ENCODE measurements around the gene ALS2. TPM values are rescaled to one million over a fixed set of nuclear protein-coding genes. Genes with fewer than 3 reads are reported as not detected.
"Not testable (repeated sequence)": the region's sequence is repeated elsewhere in the genome, so short reads cannot be mapped to it uniquely, and the experiment has no call there.

The ALS2 gene
- polyA plus RNA-seq (ENCODE audit: insufficient read length in 12 of 12) = 10 to 100 TPM in 11 of 12 donors, not detected in 1; 14.2 to 23.1 (median 17.9) TPM
- long read RNA-seq, donor 1, partial matches to known transcripts = 0 of 1 reads
- long read RNA-seq, donor 1, other reads (novel, unspliced or antisense) = 0 of 1 reads
- long read RNA-seq, donor 2, partial matches to known transcripts = 0 of 2 reads
- long read RNA-seq, donor 2, other reads (novel, unspliced or antisense) = 0 of 2 reads
- long read RNA-seq, donor 3 = 0 reads
- long read RNA-seq, donor 4, partial matches to known transcripts = 0 of 1 reads
- long read RNA-seq, donor 4, other reads (novel, unspliced or antisense) = 0 of 1 reads
- long read RNA-seq, donor 5, partial matches to known transcripts = 5 of 7 reads
- long read RNA-seq, donor 5, other reads (novel, unspliced or antisense) = 0 of 7 reads
- long read RNA-seq, donor 6 = 0 reads
- long read RNA-seq, donor 7, partial matches to known transcripts = 0 of 2 reads
- long read RNA-seq, donor 7, other reads (novel, unspliced or antisense) = 0 of 2 reads
- long read RNA-seq, donor 8, partial matches to known transcripts = 0 of 2 reads
- long read RNA-seq, donor 8, other reads (novel, unspliced or antisense) = 0 of 2 reads
- long read RNA-seq, donor 9, full-length matches to known transcripts = 3 of 3 reads
- long read RNA-seq, donor 9, partial matches to known transcripts = 0 of 3 reads
- long read RNA-seq, donor 9, other reads (novel, unspliced or antisense) = 0 of 3 reads
- long read RNA-seq, donor 10, partial matches to known transcripts = 0 of 2 reads
- long read RNA-seq, donor 10, other reads (novel, unspliced or antisense) = 0 of 2 reads
- long read RNA-seq, donor 11, partial matches to known transcripts = 0 of 2 reads
- long read RNA-seq, donor 11, other reads (novel, unspliced or antisense) = 0 of 2 reads

DNA sequence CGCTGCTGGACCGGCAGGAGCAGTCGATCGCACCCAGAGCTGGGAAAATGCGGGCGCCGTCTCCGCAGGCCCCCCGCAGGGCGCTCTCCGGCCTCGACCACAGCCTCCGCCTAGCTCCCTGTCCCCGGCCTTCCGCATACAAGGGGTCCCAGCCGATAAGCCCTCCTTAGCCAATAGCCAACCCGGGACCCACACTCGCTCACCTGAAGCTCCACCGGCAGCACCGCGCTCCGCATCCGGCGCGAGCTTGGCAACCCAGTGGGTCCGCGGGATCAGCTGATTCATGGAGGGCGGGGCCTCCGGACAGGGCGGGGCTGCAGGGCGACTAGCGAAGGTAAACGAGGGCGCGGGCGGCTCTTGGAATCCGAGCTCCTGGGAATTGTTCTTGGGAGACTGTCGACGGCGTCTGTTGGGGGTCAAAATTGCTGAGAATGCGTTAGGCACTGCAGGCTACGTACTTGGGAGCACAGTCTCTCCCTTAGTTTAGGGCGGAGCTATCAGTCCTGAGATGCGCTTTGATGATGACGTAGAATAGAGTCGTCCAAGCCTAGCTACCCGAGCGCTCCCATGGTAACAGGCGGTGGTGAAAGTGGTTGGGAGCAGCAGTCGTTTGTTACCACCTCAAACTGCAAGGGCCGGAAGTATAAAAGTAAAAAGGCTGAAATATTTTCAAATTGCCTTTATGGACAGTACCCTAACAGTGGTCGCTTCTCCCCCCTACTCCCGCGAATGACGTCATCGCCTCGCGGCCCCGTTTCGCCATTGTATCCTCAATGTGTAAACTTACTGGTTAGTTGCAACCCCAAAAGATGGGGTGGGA lies at the start of gene ALS2:
Gene ALS2 (minus strand): TSS at position 260 of the 820 bp plus-strand sequence. CDS start 12,048 bp downstream, outside the sequence.
- peak; percentile 96 for DNase-seq

DNA sequence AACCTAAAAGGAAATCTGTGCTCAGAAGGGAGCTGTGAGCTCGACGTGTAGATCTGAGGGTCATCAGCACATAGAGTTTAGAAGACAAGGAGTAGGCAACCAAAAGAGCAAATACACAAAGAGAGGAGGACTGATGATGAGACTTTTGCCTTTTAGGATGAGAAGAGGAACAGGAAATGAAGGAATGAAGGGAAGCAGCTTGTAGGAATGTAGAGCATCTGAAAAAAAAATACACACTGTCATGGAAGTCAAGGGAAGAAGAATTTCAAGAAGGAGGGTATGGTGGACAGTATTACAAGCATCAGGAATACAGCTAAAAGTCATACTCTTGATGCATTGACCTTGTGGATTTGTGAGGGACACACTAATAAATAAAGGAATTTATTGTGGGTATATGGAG lies 47.5 kb upstream of the ALS2 start:
- no peak for DNase-seq

DNA sequence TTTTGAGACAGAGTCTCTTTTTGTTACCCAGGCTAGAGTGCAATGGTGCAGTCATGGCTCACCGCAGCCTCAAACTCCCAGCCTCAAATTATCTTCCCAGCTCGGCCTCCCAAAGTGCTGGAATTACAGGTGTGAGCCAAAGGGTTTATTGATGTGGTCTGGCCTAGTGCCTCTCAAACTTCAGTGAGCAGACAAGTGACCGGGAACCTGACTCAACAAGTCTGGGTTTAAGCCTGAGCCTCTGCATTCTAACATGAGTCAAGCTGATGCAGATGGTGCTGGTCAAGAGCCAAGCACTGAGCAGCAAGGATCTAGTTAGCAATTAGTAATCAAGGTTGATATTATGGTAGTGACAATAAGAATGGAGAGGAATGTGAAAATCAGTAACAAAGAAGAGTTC lies 46.9 kb upstream of the ALS2 start:
- no peak for DNase-seq

DNA sequence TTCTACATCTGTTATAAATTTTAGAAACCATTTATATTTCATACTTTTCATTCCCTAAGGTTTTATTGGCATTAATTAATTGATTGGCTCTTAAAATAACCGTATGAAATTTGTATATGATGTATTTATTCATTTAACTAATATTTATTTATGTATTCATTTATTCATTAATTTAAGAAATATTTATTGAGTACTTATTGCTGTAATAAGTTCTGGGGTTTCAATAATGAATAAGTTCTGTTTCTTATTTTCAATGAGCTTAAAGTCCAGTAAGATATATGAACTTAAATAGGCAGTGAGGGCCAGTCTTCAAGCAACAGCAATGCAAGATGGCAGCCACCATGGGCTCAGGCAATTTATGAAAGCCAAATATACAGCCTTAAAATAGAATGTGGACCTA lies 43.5 kb upstream of the ALS2 start:
- no peak for DNase-seq

DNA sequence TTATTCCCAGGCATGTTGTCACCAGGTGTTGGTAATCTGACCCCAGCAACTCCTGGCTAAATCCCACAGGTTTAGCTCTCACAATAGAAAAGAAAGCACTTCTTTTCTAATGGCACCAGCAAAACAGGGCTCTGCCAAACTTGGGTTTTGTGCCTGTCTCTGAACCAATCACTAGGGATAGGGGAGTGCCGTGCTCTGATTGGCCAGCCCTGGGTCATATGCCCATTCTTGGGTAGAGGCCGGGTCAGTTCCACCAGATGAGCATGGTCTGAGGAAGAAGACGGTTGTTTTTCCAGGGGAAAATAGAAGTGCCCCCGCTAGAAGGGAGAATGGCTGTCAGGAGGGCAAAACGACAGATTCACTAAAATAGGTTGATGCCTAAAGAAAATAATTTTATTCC lies 40.3 kb upstream of the ALS2 start:
- DNase-seq = no peak

DNA sequence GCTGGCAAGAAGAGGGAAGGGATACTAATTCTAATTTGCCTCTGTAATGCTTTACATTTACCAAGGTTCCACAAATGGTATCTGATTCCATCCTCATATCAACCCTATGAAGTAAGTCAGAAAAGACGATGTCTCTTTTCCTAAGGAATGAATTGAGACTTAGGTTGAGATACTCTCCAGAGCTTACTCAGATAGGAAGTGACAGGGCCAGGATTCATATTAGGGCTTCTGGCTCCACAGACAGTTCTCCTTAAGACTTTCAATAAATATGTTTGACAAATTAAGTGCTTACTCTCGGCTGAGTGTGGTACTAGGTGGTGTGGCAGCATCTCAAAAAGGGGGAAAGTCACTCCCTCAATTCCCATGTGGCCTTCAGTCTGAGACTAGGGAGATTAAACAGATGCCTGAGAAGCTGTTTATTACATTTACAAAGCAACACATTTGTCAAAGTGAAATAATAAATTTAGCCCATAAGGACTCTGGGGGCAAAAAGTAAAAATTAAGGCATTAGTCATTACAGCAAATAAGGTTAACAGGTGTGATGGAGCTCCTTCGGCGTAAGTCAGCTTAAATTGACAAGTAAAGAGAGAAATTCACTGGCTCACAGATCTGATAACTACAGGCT lies 39.8 kb upstream of the ALS2 start:
- no peak for DNase-seq

DNA sequence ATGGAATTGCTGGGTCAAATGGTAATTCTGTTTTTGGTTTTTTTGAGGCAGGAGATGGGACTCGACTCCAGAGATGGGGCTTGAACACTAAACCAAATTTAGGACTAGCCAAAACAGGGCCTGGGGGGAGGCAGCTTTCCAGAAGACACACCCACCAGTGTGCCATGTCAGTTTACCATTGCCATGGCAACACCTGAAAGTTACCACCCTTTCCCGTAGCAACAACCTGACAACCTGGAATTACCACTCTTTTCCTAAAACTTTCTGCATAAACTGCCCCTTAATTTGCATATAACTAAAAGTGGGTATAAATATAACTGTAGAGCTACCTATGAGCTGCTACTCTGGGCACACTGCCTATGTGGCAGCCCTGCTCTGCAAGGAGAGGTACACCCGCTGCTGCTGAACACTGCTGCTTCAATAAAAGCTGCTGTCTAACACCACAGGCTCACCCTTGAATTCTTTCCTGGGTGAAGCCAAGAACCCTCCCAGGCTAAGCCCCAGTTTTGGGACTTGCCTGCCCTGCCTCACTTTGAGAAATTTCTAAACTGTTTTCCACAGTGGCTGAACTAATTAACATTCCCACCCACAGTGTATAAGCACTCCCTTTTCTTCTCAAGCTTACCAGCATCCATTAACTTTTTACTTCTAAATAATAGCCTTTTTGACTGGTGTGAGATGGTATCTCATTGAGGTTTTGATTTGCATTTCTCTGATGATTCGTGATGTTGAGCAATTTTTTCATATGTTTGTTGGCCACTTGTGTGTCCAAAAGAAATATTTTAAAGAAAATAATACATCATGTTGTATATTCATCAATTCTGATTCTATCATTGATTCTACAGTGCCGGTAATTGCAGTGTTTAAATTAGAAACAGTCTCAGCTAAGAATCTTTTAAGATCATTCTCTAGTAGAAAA lies 36.2 kb upstream of the ALS2 start:
- no peak for DNase-seq

DNA sequence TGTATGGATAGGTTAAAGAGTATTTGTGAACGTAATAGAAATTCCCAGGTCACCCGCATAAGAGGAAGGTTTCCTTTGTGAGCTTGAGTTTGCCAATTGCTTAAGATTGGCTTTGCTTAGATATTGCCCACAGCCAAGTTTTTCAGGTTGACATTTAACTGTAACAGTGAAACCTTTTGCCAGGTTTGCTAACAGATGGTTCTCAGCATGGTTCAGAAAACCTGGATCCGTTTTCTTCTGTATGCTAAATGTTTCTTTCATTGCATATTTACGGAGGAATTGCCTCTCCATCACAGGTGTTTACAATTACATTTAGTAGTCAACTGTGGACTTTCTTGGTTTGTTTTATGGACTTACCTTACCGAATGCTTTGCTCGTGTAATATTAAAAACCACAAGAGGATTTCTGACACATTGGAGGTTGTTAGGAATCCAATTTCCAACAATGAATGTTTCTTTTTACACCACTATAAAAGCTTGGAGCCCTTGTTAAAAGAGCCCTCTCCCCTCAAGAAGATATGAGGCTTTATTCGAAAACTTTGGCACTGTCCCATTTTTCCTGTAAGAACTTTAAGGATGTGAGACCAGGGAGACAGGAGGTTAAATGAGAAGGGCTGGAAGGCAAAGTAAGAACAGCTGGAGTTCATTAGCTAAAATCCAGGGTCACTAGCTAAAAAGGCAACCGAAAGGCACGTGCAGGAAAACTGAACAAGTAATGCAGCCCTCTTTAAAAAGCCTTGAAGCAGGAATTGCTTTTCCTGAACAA lies 33.4 kb upstream of the ALS2 start:
- peak; percentile 38 for DNase-seq

DNA sequence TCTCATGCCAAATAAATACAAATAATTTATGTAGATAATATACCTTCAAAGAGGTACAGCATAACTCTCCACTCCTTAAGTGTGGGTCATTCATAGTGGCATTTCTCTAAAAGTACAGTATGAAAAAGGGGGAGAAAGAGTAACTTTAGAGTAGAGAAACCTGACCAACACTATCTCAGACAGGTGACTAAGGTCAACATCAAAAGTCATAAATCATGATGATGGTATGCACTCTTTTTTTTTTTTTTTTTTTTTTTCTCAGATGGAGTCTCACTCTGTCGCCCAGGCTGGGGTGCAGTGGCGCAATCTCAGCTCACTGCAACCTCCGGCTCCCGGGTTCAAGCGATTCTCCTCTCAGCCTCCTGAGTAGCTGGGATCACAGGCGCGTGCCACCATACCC lies 29.9 kb upstream of the ALS2 start:
- DNase-seq = not testable (repeated sequence)

DNA sequence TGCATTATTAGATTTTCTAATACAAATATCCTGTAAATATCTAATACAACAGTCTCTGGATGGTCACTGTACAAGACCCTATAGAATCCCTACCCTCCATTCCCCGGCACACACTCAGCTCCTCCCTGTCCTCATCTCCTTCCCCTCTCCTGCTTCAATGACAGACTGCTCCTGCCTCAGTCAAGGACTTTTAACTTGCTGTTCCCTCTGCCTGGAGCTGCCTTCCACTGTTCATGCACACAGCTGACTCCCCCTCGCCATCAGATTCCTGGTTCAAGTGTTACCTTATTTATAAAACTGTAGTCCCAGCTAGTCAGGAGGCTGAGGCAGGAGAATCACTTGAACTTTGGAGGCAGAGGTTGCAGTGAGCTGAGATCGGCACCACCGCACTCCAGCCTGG lies 28.9 kb upstream of the ALS2 start:
- DNase-seq = no peak

DNA sequence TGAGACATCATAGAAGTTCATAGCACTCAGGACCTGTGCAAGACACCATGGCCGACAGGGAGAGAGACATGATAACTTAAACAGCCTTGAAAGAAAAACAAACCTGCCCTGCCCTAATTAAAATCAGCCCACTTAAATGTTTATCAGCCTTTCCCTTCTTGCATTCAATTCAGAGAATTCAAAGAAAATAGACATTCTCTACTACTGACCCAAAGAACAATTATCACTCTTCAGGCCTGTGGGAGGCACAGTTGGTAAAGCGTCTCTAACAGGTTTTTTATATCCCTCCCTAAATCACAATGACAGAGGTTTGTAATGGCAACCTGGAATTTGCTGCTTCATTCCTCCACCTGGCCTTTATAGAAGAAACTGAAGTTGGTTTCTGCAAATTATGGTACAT lies 27.3 kb upstream of the ALS2 start:
- DNase-seq = no peak

DNA sequence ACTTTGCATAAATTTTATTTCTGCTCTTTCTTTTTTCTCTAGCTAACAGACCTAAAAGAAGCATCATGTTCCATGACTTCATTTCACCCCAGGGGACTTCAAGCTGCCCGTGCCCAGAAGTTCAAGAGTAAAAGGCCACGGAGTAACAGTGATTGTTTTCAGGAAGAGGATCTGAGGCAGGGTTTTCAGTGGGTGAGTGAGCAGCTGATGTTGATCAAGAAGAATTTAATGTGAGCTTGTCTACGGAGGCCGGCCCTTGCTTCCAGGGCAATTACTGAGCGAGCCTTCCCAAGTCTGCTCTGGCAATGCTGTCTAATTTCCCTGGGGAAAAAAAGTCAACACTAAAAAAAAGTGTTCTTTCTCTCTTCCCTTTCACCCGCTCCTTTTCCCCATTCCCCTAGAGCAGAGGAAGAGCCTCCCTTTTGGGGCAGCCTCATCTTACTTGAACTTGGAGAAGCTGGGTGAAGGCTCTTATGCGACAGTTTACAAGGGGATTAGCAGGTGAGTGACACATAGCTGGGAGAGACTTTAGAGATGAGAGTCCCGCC lies 26.8 kb upstream of the ALS2 start:
- DNase-seq = peak; percentile 79

DNA sequence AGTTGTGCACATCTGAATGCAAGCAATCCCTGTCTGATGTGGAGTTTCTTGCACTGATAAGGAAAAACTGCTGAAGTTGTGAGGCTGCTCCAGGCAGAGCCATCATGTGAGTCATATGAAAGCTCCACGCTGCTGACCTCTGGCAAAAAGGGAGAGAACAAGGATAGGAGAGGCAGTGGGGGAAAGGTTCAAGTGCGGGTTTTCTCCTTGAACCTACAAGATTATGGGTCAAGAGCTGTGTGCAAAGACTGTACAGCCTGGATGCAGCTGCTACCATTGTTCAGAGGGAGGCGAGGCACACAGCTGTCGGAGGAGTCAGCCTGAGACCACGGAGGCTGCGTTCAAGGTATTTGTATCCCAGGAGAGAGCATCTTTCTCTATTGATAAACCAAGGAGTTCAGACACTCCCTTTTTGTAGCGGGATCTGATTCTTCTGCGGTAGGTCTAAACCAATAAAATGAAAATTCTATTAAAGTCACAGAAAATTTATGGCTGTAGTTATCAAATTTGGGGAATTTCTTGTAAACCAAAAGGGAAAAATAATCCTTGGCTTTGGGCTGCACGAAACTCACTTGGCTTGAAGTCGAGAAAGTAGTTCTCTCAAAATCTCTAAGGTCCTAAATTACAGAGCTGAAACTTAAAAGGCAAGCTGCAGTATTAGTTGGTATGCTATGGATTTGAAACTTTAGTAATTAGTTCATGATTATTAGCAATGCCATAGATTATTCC lies 25.9 kb upstream of the ALS2 start, which contains the start of gene CDK15:
Gene CDK15 (plus strand): TSS at position 96 of the 729 bp plus-strand sequence. CDS start 128 bp downstream, at position 224.
- peak; percentile 28 for DNase-seq

DNA sequence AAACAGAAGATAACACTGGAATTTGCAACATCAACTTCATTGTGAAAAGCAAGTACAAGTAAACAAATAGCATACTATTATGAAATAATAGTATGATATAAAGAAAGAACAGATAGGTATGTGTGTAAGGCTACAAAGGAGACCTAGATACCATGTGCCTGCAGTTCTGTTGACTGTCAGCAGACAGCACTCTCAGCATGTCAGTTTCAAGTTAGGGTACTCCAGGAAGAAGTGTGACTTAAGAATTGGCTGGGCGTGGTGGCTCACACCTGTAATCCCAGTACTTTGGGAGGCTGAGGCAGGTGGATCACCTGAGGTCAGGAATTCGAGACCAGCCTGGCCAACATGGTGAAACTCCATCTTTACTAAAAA lies 18.2 kb upstream of the ALS2 start:
- not testable (repeated sequence) for DNase-seq

DNA sequence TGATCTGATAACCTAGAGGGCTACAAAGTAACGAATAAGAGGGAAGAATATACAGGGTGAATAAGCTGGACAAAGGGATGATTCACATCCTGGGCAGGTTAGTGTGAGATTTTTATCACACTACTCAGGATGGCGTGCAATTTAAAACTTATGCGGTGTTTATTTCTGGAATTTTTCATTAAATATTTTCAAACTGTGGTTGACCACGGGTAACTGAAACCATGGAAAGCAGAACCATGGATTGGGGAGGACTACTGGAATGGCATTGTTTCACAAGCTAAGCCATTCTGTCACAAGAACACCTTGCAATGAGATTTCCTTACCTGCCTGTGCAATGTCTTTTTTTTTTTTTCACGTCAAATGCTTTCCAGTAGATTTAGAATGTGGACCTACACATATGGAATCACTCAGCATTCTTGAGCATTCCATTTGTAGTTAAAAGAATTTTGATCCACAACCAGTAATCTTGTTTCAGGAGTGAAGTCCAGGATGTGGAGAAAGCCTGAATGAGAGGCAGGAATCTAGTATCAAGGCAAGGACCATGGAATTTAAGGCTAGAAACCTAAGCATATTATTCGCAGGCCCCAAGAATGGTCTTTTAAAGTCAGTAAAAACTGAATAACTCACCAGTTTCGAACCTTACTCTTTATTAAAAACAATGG lies 17.6 kb upstream of the ALS2 start:
- DNase-seq = no peak

DNA sequence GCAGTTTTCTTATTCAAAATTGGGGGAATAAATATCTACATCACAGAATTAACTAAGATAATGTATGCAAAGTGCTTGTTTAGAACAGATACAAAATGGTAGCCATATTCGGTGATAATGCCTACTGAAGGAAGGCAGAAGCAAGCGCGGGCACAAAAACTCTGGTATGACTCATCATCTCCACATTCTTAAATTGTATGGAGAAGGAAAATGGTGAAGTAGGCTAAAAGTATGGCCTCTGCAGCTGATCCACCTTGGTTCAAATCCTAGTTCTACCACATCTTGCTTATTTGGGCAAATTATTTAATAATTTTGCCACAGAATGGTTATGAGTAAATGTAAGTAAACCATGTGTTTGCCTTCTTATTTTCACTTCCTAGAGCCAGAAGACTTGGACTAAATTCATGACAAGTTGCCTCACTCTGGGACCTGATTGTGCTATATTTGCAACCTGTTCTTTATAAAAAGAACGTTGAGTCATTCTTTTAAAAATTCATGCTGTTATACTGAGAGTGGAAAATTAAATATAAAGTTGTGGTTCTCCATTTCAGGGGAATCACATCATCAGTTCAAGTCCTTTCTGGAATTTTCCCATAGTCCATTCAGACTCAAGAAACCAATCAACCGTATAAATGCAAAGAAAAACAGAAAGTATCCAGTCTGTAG lies 16.6 kb upstream of the ALS2 start:
- DNase-seq = no peak

DNA sequence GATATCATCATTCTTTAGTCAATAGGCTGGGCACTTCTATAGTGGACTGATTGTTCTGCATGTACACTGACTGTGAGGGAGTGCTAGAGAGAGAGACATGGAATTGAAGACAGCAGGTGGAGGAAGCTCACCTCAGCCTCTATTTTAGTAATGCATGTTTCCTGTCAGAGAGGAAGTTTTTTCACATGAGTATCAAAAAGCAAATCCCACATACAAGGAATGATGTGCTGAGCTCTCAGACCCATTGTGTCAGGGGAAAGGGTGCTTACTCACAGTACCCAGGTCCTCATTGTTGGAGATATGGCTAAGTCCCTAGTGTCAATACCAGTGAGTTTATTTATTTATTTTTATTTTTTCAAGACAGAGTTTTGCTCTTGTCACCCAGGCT lies 15.7 kb upstream of the ALS2 start:
- DNase-seq = no peak
